GM19397 (cell line): Measurements from ENCODE around the gene PRKN.

ENCODE experiments used
- ATAC-seq: cut with Tn5 transposase; IDR thresholded peaks from one replicate; pipeline ENCODE4 v1.9.1; 2021; ENCODE audit warnings: mild to moderate bottlenecking, moderate library complexity; ENCODE audit not compliant: unreplicated experiment

The PRKN gene

GRCh38 chr6:161947371-161947770, 780.2 kb downstream of the PRKN start:
- no peak for ATAC-seq

GRCh38 chr6:161946461-161946860, 781.1 kb downstream of the PRKN start:
- no peak for ATAC-seq

DNA sequence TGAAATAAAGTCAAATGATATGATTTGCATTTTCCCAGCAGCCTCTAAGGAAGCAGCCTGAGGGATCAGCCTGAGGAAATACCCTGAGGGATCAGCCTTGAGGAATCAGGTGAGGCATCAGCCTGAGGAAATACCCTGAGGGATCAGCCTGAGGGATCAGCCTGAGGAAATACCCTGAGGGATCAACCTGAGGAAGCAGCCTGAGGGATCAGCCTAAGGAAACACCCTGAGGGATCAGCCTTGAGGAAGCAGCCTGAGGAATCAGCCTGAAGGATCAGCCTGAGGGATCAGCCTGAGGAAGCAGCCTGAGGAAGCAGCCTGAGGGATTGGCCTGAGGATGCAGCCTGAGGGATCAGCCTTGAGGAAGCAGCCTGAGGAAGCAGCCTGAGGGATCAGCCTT, 784.0 kb downstream of the PRKN start:
- ATAC-seq, result no peak

DNA sequence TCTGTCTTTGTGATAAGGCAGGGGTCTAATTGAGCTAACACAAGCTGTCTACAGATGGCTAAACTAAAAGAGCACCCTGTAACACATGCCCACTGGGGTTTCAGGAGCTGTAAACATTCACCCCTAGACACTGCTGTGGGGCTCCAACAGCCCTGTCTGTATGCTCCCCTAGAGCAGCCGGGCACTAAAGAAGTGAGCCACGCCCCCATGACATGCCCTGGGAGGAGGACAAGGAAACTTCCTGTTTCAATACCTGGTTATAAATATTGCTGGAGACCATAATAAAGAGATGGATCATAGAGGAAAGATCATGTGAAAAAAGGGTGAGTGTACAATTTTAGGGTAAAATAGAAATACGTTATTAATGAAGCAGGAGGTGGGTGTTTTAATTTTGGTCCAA, 786.0 kb downstream of the PRKN start:
- ATAC-seq, result no peak

DNA sequence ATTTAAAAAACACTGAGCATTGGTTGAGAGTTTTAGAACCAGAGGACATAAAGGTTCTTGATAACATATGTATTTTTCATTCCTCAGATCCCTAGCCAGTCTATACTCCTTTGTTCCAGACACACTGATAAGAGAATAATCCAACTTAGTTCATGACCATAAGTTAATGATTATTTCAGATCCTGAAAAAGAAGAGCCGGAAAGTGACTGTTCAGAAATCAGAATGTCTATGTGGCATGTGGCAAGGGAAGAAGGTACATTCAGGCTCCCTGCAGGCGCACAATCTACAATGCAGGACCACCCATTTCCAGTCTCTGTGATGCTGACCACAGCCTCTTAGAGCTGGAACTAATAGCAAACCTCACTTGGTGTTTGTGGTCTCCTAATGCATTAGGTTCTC, 787.0 kb downstream of the PRKN start:
- ATAC-seq, result no peak

DNA sequence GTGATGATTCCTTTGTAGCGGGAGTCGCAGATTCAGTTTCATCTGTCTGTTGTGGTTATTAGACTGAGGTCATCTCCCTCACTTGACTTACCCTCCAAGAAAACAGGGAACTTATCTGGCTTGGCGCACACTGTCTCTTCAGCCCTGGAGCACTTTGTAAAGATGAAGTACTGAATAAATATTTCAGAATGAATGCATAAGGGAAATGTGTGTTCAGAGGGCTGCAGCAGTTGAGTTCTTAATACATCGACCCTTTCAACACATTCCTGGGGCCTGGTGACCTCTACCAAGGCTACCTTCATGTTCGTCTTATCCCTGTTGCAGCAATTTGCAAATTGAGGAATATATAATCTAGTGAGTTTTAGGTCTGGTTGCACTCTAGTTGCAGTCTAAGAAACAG, 801.2 kb downstream of the PRKN start:
- ATAC-seq, result no peak

DNA sequence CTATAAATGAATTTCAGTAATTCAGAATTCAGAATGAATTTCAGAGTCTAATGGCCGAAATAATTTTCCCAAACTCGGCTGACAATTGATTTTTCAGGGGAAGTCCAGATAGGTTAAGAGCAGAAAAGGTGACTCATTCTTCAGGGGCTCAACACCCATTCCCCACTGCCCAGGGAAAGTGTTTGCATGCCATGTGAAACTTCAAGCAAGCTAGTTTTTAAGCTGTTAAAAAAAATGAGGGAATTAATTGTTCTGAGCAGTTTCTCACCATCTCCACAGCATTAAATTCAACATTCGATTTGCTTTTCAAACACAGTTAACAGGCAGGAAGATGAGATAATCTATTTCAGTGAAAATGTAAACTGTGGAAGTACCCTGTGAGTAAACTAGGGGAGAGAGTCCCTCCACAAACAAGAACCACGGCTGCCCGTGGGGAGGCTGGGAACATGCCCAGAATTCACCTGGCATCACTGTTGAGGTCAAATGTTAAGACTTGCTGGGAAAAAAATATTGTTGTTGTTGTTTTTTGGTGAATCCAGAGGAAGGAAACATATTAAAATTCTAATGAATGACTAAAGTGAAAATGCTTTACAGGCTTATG, 803.0 kb downstream of the PRKN start:
- ATAC-seq, result no peak

DNA sequence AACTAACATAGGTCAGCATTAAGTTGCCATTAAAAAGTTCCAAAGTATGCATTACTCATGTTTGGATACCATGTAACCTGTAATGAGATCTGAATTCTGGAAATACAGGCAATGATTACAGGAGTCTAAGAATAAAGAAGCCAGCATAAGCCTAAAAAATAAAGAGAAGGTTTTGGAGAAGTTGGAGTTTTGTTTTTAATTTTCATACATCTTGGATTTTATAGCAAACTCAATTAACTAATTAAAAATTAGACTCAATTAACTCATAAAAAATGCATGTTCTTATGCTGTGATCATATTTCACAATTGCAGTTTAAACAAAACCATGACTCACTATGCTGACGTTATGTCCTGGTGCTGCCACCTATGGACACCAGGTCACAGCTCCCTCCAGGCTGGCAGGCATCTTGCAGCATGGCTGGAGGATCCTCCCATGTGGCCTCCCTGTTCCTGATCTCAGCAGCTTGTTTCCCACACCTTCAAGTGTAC, 804.9 kb downstream of the PRKN start:
- ATAC-seq, result peak; percentile 61

DNA sequence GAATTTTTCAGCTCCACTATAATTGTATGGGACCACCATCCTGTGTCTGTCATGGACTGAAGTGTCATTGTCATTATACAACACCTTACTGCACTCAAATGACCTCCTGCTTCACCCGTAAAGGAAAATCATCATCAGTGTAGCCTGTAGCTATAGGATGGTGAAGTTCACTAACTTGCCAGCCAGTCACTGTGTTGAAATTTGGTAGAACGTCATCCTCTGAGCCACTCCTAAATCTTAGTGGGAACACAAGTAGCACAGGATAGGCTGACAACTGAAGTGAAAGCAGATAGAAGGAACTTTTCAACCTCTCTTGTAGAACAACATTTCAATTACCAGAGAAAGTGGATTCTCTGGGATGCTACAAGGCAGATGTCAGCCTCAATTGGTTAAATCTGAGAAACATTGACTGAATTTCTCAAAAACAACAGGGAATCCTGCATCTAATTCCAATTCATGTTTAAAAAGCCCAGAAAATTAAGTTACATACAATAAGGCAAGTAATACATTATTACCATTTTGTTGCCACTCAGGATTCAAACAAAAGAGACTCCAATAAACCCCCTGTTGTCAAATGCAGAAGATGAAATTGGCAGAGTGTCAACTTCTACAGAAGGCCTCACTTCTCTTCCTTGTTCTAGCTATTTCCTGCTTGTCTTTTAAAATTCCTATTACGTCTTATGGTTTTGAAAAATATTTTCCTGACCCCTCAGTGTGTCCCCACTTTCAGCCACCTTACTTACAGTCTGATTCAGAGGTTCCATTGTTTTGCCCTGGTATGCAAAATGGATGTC, 805.8 kb downstream of the PRKN start:
- ATAC-seq, result no peak

DNA sequence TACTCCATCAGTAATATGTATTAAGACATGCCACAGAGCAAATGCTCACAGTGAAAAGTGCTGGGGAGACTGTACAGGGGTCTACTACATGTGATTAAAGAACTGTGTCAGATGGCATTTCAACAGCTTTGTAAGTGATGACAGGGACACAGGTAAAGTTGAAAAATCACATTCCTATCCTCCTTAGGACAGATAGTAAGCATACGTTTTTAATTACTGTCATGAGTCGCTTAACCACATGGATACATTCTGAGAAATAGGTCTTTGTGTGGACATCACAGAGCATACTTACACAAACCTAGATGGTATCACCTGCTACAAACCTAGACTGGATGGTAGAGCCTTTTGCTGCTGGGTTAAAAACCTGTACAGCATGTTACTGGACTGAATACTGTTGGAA, 807.9 kb downstream of the PRKN start:
- ATAC-seq, result no peak

DNA sequence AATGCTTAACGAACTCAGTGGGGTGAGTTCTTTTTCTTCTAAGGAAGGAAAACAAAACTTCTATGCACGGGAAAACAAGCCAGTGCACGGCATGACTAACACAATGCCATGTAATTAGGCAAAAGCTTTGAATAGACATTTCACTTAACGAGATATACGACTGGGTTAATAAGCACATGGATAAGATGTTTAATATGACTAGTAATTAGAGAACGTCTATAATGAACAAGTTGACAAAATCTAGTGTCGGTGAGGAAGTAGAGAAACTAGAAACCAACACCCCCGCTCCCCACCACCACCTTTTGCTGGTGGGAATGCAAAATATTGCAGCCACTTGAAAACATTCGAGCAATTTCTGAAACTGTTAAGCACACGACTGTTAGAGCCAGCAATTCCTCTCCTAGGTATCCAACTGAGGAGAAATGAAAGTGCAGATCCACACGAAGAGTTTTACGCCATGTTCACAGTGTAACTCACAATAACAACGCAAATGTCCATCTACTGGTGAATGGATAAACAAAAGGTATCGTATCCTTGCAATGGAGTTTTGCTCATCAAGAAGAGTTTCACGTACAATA, 808.8 kb downstream of the PRKN start:
- no peak for ATAC-seq

GRCh38 chr6:161918109-161918531, 809.4 kb downstream of the PRKN start:
- no peak for ATAC-seq

DNA sequence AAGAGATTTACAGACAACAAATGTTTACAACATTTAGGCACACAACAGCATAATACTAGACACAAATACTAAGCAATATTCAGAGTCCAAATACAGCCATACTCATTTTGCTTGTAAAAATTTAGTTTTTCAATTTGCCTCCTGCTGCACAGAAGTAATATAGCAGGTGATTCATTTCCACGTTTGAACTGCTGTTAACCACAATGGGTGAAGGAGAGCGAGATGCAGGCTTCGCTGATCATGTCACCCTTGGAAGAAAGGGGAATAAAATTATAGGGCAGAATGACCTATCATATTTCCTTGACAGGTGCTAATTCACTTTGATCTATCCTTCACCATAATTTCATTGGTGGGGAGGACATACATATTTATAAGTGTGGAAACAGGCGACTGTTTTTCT, 809.9 kb downstream of the PRKN start:
- ATAC-seq, result no peak

- ATAC-seq, result no peak
These were observed 812.1 kb downstream of the PRKN start for GRCh38 chr6:161915456-161915964.

DNA sequence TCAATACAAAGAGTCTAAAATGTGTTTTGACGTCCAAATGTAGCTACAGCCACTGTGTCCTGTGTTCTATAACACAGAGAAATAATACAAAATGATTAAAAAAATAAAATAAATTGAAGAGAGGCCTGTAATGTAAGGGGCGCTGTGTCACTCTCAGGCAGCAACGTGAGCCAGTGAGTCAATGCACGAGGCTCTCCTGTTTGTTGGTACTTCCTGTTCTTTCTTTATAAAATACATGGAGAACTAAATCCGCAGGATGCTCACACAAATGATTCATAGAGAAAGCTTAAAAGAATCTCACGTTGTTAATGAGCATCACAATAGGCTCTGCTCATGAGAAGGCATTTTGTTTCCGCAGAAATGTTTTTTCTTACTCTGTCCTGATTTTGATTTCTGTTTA, 818.7 kb downstream of the PRKN start:
- ATAC-seq, result no peak

GRCh38 chr6:161906571-161906970, 821.0 kb downstream of the PRKN start:
- ATAC-seq, result no peak

DNA sequence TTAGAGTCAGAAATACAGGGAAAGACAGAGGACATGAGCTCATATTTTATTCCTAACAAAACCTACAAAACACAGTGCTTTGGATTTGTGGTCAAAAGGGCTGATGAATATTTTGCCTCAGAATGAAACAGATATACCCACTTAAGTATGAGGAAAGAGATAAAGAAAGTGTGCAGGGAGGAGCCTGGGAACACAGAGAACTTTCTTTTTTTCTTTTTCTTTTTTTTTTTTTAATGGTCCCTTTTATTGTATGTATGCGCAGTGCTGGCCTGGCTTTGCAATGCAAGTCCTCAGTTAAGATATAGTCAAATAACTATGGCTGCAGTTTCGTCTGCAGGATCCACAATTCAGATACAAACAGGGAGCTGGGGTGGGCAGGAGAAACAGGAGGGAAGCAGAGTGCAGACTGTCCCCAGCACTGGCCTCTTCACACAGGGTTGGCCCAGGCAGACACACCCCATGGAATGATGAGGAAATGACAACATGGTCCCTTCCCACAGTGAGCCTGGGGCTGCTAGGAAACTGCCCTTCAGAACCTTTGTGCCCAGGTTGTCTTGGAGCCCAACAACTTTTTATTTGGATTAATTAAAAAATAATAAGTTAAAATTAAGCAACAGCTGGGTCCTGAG, 823.9 kb downstream of the PRKN start:
- ATAC-seq, result no peak

DNA sequence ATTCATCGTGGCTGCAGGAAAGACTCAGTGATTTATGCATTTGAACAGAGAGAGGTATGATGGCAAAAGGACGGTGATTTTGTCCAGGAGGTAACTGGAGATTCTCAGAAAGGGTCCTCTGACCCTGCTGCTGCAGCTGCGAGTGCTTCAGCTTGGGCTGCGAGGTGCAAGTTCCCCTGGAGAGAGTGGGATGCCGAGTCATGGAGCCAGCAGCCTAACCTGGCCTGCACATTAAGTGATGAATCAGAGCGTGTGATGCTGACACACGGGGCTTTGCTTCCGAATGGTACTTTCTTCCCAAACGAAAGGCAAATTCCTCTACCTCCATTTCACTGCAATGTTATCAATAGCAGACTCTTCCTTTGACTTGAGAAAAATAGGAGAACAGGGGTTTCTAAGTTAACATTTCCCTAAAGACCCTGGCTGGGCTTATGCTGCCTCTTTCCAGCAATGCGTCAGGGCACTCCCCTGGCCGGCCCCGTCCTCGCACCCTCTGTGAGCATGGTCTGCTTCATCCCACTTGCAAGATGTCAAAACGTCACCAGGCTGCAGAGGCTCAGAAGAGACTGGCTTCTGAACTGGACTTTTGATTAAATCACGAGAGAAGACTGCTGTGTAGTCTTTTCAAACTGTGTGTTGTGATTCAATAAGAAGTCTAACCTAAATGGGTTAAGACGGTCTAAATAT, 825.7 kb downstream of the PRKN start:
- no peak for ATAC-seq

GRCh38 chr6:161894436-161894835, 833.1 kb downstream of the PRKN start:
- ATAC-seq, result no peak

DNA sequence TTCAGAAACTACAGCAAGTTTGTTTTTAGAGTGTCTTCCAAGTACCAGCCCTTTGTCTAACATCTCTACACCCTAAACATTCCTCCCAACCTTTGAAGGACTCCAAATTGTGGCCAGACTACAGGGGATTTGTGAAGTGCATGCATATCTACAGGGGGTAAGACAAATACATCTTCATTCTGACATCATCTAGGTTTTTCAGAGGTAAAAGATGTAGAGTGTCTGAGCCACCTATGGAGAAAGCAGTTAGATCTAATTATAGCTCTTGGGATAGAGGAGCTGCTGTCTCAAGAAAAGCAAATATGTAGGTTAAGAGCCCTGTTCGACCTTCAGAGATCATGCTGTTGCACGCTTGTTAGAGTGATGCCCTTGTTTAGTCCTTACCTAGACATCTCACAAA, 836.0 kb downstream of the PRKN start:
- ATAC-seq, result no peak

- no peak for ATAC-seq
These were observed 836.7 kb downstream of the PRKN start for GRCh38 chr6:161890832-161891297.
